HG03103 (cell line): Measurements from ENCODE around the gene ABCB6.

Experiments used
- ATAC-seq: cut with Tn5 transposase; IDR thresholded peaks from one replicate; pipeline ENCODE4 v1.9.1; 2021; ENCODE audit warnings: low read depth; ENCODE audit not compliant: unreplicated experiment

The ABCB6 gene

GRCh38 chr2:219172231-219173154 lies 46.3 kb downstream of the ABCB6 start:
- no peak for ATAC-seq

GRCh38 chr2:219171231-219171651 lies 47.5 kb downstream of the ABCB6 start:
- no peak for ATAC-seq

- no peak for ATAC-seq
Observed at GRCh38 chr2:219169930-219170654, 48.7 kb downstream of the ABCB6 start, which contains the start of gene SLC23A3. SLC23A3 (minus strand) TSS chr2:219170029; CDS start chr2:219169984, 45 bp downstream.

GRCh38 chr2:219168932-219169331 lies 49.8 kb downstream of the ABCB6 start:
- ATAC-seq: no peak

DNA sequence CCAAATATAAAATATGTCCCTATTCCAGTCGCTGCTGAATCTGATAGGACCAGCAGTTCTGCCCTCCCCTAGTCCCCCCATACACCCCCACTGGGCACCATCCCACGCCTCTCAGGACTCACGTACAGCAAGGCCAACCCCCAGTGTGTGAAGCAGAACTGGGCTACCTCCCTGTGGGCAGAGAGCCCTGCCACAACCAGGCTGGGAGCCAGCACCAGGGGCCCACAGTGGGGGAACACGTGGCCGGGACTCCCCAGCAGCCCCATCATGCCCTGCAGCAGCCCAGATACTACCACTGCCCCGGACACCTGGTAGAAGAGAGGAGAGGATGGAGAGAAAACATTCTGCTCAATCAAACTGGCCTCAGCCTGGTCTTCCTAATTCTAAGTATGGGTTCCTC lies 50.2 kb downstream of the ABCB6 start:
- ATAC-seq: no peak

DNA sequence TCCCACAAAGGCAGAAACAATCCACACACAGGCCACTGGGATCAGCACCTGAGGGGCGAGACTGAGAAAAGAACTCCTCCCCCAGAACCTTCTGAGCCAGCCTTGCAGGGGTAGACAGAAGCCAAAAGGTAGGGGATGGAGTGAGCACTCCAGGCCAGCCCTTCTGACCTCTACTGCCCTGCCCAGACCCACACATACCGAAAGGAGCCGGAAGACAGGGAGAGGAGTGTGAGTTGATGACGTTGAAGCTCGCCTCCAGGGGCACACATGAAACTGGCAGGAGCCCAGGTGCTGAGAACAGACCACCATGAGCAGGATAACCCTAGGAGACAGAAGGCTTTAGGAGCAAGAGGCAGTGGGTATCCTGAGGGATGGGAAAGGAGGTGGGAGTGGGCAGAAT lies 50.8 kb downstream of the ABCB6 start:
- ATAC-seq: no peak

GRCh38 chr2:219165058-219165911 lies 53.5 kb downstream of the ABCB6 start:
- no peak for ATAC-seq

DNA sequence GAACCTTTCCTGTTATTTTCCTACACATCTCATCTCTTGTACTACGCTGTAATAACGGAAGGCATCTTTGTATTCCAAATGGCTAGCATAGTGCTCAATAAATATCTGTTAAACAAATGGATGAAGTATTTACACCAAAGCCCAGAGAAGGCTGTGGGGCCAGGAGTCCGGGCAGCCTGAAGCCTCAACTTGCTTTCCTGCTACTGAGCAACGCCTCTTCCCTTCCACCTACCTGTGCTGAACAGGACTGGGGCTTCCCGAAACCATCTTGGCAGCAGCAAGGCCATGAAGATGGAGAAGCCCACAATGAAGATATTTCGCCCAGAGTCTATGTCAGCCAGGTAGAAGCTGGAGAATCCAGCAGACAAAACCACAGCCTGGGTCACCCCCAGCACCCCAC lies 55.6 kb downstream of the ABCB6 start:
- ATAC-seq: no peak

- no peak for ATAC-seq
Observed at GRCh38 chr2:219161097-219161496, 57.7 kb downstream of the ABCB6 start.

DNA sequence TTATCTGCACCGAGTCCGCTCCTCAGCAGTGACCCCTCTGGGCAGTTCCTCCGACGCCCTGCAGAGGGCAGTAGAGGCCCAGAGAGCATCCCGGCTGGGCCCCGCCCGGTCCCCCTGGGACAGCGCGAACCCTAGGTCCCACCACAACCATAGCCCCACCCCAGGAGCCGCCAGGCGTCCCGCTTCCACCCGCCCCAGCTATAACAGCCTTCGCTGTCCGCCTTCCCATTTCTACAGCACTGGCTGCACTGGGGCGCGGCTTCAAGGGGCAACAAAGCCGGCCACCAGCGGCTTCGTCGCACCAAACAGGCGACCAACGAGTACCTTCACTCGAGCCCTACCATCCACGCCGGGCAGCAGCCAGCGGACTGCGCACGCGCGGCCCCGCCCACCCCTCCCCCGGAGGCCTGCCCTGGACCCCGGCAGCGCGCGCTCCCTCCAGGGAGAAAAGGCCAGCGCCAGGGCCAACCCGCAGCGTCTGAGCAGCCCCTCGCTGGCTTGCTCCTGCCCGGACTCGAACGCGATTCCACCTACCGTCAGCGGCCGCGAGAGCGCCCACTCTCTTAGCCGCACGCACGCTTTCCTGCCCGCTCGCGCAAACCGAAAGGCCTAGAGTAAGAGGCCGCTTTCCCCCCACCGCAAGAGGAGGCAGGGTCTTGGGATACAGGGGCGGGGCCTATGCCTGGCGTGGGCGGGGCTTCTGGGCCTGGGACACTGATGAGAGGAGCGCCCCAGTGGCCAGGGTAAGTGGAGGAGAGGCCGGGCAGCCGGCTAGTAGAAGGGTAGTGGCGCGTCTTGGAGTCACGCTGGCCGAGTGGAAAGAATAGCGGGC lies 58.4 kb downstream of the ABCB6 start, which contains the start of gene NHEJ1:
Gene NHEJ1, minus strand, starts transcription at position 630 of the 832 bp plus-strand sequence. CDS start 2,453 bp downstream, outside the sequence.
- ATAC-seq: peak; percentile 79
